GM19023 (cell line): ENCODE results near the gene RND2.

Experiments
- ATAC-seq: cut with Tn5 transposase; IDR thresholded peaks from one replicate; pipeline ENCODE4 v1.9.1; 2021; ENCODE audit warnings: mild to moderate bottlenecking, moderate library complexity; ENCODE audit not compliant: unreplicated experiment

Gene RND2

DNA sequence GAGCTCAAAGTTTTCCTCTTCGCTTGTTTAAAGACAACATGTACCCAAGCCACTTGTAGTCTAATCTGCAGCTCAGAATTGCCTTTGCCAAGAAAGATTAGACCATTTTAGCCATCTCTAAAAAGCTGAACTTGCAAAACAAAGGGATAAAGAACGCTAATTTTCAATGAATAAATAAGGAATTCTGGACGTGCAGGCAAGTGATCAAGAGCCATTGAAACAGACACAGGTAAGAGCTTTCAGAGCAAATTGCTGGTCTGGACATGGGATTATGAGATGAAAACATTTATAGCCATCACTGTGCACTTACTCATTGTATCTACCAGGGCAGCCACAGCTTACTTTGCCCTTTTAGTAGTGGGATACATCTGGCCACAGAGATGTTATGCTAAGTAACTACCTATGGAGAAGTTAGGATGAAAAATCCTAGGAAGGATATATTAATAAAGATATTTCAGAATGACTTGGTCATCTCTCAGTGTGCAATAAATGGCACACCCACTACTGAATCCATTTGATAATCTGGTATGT is 44.4 kb downstream of the RND2 start:
- no peak for ATAC-seq

DNA sequence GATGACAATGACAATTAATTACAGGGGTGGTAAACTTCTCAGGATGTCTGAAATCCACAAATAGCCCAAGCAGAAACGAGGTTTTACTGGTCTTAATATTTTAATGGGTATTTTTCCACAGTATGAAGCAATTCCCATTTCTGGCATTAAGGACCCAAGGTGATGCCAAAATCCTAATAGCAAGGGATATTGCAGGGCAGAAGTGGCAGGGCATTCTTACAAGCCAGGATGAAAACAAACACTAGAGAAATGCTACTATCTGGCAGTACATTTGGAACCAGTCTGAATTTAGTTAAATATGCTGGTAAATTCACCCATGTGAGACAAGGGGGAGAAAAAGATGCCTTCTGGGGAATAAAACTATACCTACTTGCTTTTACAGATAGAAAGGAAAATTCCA is 45.2 kb downstream of the RND2 start:
- no peak for ATAC-seq

DNA sequence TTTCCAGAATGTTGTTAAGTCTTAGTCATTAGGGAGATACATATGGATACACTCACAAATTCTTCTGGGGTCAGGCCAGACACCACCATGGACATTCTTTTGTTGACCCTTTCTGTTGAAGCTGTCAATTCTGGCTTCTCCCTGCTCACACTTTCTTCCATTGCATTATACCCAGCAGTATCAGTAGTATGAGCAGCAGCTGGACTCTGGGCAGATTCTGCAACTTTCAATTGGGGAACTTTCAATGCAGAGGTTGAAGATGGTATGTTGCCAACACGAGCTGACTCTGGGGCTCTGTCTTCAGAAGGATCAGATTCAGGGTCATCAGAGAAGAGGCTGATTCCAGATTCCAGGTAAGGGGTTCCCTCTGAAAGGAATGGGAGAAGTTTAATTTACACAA is 45.8 kb downstream of the RND2 start:
- no peak for ATAC-seq

DNA sequence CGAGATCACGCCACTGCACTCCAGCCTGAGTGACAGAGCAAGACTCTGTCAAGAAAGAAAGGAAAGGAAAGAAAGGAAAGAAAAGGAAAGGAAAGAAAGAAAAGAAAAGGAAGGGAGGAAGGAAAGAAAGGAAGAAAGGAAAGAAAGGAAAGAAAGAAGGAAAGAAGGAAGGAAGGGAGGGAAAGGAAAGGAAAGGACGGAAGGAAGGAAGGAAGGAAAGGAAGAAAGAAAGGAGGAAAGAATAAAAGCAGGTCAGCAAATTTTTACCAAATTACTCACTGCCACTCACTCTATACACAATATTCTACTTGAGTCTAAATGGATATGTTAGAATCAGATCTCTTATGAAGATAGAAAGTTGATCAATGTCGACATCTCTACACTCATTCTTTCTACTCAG is 49.8 kb downstream of the RND2 start:
- ATAC-seq = no peak

DNA sequence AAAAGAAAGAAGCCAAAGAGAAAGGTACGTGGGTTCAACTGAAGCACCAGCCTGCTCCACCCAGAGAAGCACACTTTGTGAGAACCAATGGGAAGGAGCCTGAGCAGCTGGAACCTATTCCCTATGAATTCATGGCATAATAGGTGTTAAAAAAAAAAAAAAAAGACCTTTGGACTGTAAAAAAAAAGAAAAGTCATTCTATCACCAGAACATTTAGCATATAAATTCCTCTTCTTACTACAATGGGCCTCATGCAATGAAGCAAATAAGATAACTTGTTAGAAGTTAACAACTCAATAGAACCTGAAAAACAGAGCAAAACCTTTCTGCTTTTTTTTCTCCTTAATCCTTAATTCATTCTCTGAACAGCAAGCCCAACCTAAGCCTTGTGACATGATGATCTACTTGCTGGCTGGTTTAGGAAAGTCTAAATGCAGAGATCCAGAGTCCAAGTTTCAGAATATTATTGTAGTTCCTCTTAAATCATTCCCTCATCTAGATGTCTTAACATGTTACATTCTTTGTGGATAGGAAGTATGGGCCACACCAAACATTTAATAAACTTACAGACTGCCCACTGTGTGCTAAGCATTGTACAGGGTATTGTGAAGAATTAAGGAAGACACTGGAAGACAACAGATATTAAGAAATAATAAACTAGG is 54.7 kb downstream of the RND2 start:
- no peak for ATAC-seq
